NCI-H1105 (cell line): ENCODE results near the gene DIPK2A.

Experiments
- DNase-seq: peaks from one replicate; lab custom pipeline; 2025; lab: John Stamatoyannopoulos, UW

The DIPK2A gene

GRCh38 chr3:143971359-143972154, at the start of gene DIPK2A:
Gene DIPK2A, plus strand, starts transcription at chr3:143971823. Its CDS starts 510 bp downstream, at chr3:143972333.
- DNase-seq = peak; percentile 99

GRCh38 chr3:143924522-143925285, 46.9 kb upstream of the DIPK2A start:
- no peak for DNase-seq

- DNase-seq = no peak
Measured at GRCh38 chr3:143928056-143928455, 43.6 kb upstream of the DIPK2A start.

- no peak for DNase-seq
Measured at GRCh38 chr3:143928541-143929255, 42.9 kb upstream of the DIPK2A start.

- no peak for DNase-seq
Measured at GRCh38 chr3:143934791-143935190, 36.8 kb upstream of the DIPK2A start.

- no peak for DNase-seq
Measured at GRCh38 chr3:143935678-143936077, 35.9 kb upstream of the DIPK2A start.

- DNase-seq = no peak
Measured at GRCh38 chr3:143950810-143951209, 20.8 kb upstream of the DIPK2A start.

- no peak for DNase-seq
Measured at GRCh38 chr3:143951351-143951971, 20.2 kb upstream of the DIPK2A start.

GRCh38 chr3:143952569-143953072, 19.0 kb upstream of the DIPK2A start:
- DNase-seq = no peak

- DNase-seq = no peak
Measured at GRCh38 chr3:143955113-143955512, 16.5 kb upstream of the DIPK2A start.

- DNase-seq = no peak
Measured at GRCh38 chr3:143956838-143957237, 14.8 kb upstream of the DIPK2A start.

- no peak for DNase-seq
Measured at GRCh38 chr3:143957453-143957852, 14.2 kb upstream of the DIPK2A start.

GRCh38 chr3:143958966-143959365, 12.7 kb upstream of the DIPK2A start:
- no peak for DNase-seq

- no peak for DNase-seq
Measured at GRCh38 chr3:143961342-143961741, 10.3 kb upstream of the DIPK2A start.

- no peak for DNase-seq
Measured at GRCh38 chr3:143963946-143964345, 7.7 kb upstream of the DIPK2A start.

- peak; percentile 80 for DNase-seq
Measured at GRCh38 chr3:143970773-143971358, 757 bp upstream of the DIPK2A start.

GRCh38 chr3:143972155-143972504, 507 bp downstream of the DIPK2A start:
- no peak for DNase-seq

- peak; percentile 88 for DNase-seq
Measured at GRCh38 chr3:143972505-143973258, 1.1 kb downstream of the DIPK2A start.

GRCh38 chr3:143973259-143974021, 1.8 kb downstream of the DIPK2A start:
- peak; percentile 92 for DNase-seq
